GM19372 (cell line): Measurements from ENCODE around the gene ERBB2.
"Not testable (repeated sequence)": the region's sequence is repeated elsewhere in the genome, so short reads cannot be mapped to it uniquely, and the experiment has no call there.

Source experiments
- ATAC-seq: cut with Tn5 transposase; IDR thresholded peaks from one replicate; pipeline ENCODE4 v1.9.1; 2021; ENCODE audit warnings: mild to moderate bottlenecking, low read depth, moderate library complexity; ENCODE audit not compliant: unreplicated experiment

The ERBB2 gene

GRCh38 chr17:39756380-39757079, 56.7 kb downstream of the ERBB2 start:
- no peak for ATAC-seq

- ATAC-seq = no peak
Observed at GRCh38 chr17:39757176-39757662, 57.4 kb downstream of the ERBB2 start.

- no peak for ATAC-seq
Observed at GRCh38 chr17:39757931-39758873, 58.3 kb downstream of the ERBB2 start.

GRCh38 chr17:39759204-39759603, 59.3 kb downstream of the ERBB2 start:
- ATAC-seq = no peak

GRCh38 chr17:39761861-39762496, 62.1 kb downstream of the ERBB2 start:
- ATAC-seq = no peak

- ATAC-seq = no peak
Observed at GRCh38 chr17:39763051-39763820, 63.4 kb downstream of the ERBB2 start.

- ATAC-seq = not testable (repeated sequence)
Observed at GRCh38 chr17:39764171-39764570, 64.3 kb downstream of the ERBB2 start.

- ATAC-seq = no peak
Observed at GRCh38 chr17:39765175-39765574, 65.3 kb downstream of the ERBB2 start.

- ATAC-seq = no peak
Observed at GRCh38 chr17:39765766-39766165, 65.9 kb downstream of the ERBB2 start.

- ATAC-seq = peak; percentile 52
Observed at GRCh38 chr17:39767147-39767546, 67.3 kb downstream of the ERBB2 start.

GRCh38 chr17:39769974-39770587, 70.2 kb downstream of the ERBB2 start:
- no peak for ATAC-seq

GRCh38 chr17:39772415-39772814, 72.6 kb downstream of the ERBB2 start:
- no peak for ATAC-seq

GRCh38 chr17:39772987-39773934, 73.4 kb downstream of the ERBB2 start:
- ATAC-seq = no peak

- ATAC-seq = no peak
Observed at GRCh38 chr17:39774047-39774446, 74.2 kb downstream of the ERBB2 start.

- no peak for ATAC-seq
Observed at GRCh38 chr17:39775031-39775430, 75.2 kb downstream of the ERBB2 start.

- no peak for ATAC-seq
Observed at GRCh38 chr17:39776252-39776651, 76.4 kb downstream of the ERBB2 start.

GRCh38 chr17:39777534-39778365, 77.9 kb downstream of the ERBB2 start:
- no peak for ATAC-seq
